Ishikawa (cell line): ENCODE measurements around the gene SEMA3B.

Experiments used
- CEBPB ChIP-seq: IDR thresholded peaks from 2 replicates; pipeline ENCODE4 v1.6.1; 2012
- CREB1 ChIP-seq: IDR thresholded peaks from 2 replicates; pipeline ENCODE4 v1.6.1; 2012; ENCODE audit warnings: low read depth
- EGR1 ChIP-seq: IDR thresholded peaks from 2 replicates; pipeline ENCODE4 v1.6.1; 2012
- EP300 ChIP-seq: IDR thresholded peaks from 2 replicates; pipeline ENCODE4 v1.6.1; 2012; ENCODE audit warnings: borderline replicate concordance
- FOXM1 ChIP-seq: IDR thresholded peaks from 2 replicates; pipeline ENCODE4 v1.6.1; 2012; ENCODE audit warnings: low read depth, borderline replicate concordance
- MAX ChIP-seq: IDR thresholded peaks from 2 replicates; pipeline ENCODE4 v1.6.1; 2012
- NFIC ChIP-seq: IDR thresholded peaks from 2 replicates; pipeline ENCODE4 v1.6.1; 2012
- RAD21 ChIP-seq: IDR thresholded peaks from 2 replicates; pipeline ENCODE4 v1.6.1; 2012; ENCODE audit warnings: low read depth
- REST ChIP-seq: IDR thresholded peaks from 2 replicates; pipeline ENCODE4 v1.6.1; 2012; ENCODE audit warnings: low read depth, mild to moderate bottlenecking
- TAF1 ChIP-seq: IDR thresholded peaks from 2 replicates; pipeline ENCODE4 v1.6.1; 2012; ENCODE audit warnings: low read depth, mild to moderate bottlenecking
- TCF12 ChIP-seq: IDR thresholded peaks from 2 replicates; pipeline ENCODE4 v1.6.1; 2012; ENCODE audit warnings: low read depth
- TEAD4 ChIP-seq: IDR thresholded peaks from 2 replicates; pipeline ENCODE4 v1.6.1; 2012
- USF1 ChIP-seq: IDR thresholded peaks from 2 replicates; pipeline ENCODE4 v1.6.1; 2012
- YY1 ChIP-seq: IDR thresholded peaks from 2 replicates; pipeline ENCODE4 v1.6.1; 2012; ENCODE audit warnings: low read depth
- ZBTB7A ChIP-seq: IDR thresholded peaks from 2 replicates; pipeline ENCODE4 v1.6.1; 2012; ENCODE audit warnings: low read depth

Gene SEMA3B

GRCh38 chr3:50290161-50290641 lies 21.3 kb downstream of the SEMA3B start:
- TF ChIP-seq TCF12 (no peak), CREB1 (no peak), YY1 (no peak)

GRCh38 chr3:50292159-50293078 lies 23.5 kb downstream of the SEMA3B start, which contains the start of gene IFRD2:
Gene IFRD2, minus strand, starts transcription at chr3:50292429. Its CDS starts 155 bp downstream, at chr3:50292274.
- TF ChIP-seq RAD21 = 0 out of 2 replicates have a peak, but pooled peaks have one; percentile 10
- peak; percentile 94 for TF ChIP-seq YY1
- no peak for TF ChIP-seq FOXM1
- TF ChIP-seq TEAD4 = peak; percentile 72
- TF ChIP-seq TAF1 = peak; percentile 85; the same call in 1 of the 2 replicates
- no peak for TF ChIP-seq REST
- TF ChIP-seq CEBPB = no peak
- peak; percentile 84 for TF ChIP-seq TCF12
- peak; percentile 90 for TF ChIP-seq CREB1
- TF ChIP-seq USF1 = peak; percentile 65
- peak; percentile 76; the same call in 1 of the 2 replicates for TF ChIP-seq ZBTB7A
- TF ChIP-seq EP300 = no peak
- TF ChIP-seq EGR1 = peak; percentile 48; the same call in 1 of the 2 replicates
- TF ChIP-seq NFIC = peak; percentile 68
- TF ChIP-seq MAX = peak; percentile 87

GRCh38 chr3:50293079-50293801 lies 24.3 kb downstream of the SEMA3B start:
- TF ChIP-seq EP300 (no peak), YY1 (no peak), REST (no peak), ZBTB7A (no peak), CEBPB (no peak), TCF12 (no peak), NFIC (no peak), MAX (no peak), USF1 (no peak), RAD21 (no peak), CREB1 (no peak), TEAD4 (no peak), TAF1 (no peak), EGR1 (no peak), FOXM1 (no peak)

GRCh38 chr3:50294089-50294488 lies 25.1 kb downstream of the SEMA3B start:
- TF ChIP-seq USF1 (no peak), YY1 (no peak), TCF12 (no peak), EP300 (no peak)
